ENCODE data around the gene KRTAP4-6.
"Not testable (repeated sequence)": the region's sequence is repeated elsewhere in the genome, so short reads cannot be mapped to it uniquely, and the experiment has no call there.

The KRTAP4-6 gene

GRCh38 chr17:41147531-41148204 lies 7.3 kb upstream of the KRTAP4-6 start:
- no peak for DNase-seq (ENCODE audit: low read depth)

GRCh38 chr17:41145261-41145660 lies 4.9 kb upstream of the KRTAP4-6 start:
- DNase-seq (ENCODE audit: low read depth) = no peak

GRCh38 chr17:41144846-41145245 lies 4.5 kb upstream of the KRTAP4-6 start:
- DNase-seq (ENCODE audit: low read depth) = no peak

- no peak for DNase-seq (ENCODE audit: low read depth)
Measured at GRCh38 chr17:41141361-41141760, 1.0 kb upstream of the KRTAP4-6 start.

- DNase-seq (ENCODE audit: low read depth) = not testable (repeated sequence)
Measured at GRCh38 chr17:41139865-41140264, 479 bp downstream of the KRTAP4-6 start.

- no peak for DNase-seq (ENCODE audit: low read depth)
Measured at GRCh38 chr17:41133880-41134735, 6.2 kb downstream of the KRTAP4-6 start.

GRCh38 chr17:41131979-41132378 lies 8.4 kb downstream of the KRTAP4-6 start:
- no peak for DNase-seq (ENCODE audit: low read depth)

GRCh38 chr17:41127371-41127770 lies 13.0 kb downstream of the KRTAP4-6 start:
- DNase-seq (ENCODE audit: low read depth) = no peak

GRCh38 chr17:41126412-41126811 lies 13.9 kb downstream of the KRTAP4-6 start:
- no peak for DNase-seq (ENCODE audit: low read depth)

GRCh38 chr17:41125064-41125463 lies 15.3 kb downstream of the KRTAP4-6 start:
- DNase-seq (ENCODE audit: low read depth) = no peak

GRCh38 chr17:41123991-41124371 lies 16.4 kb downstream of the KRTAP4-6 start, which contains the start of gene KRTAP4-12:
Gene KRTAP4-12, minus strand, starts transcription at chr17:41124182. Its CDS starts 60 bp downstream, at chr17:41124122.
- not testable (repeated sequence) for DNase-seq (ENCODE audit: low read depth)

GRCh38 chr17:41123292-41123990 lies 16.9 kb downstream of the KRTAP4-6 start:
- not testable (repeated sequence) for DNase-seq (ENCODE audit: low read depth)

- DNase-seq (ENCODE audit: low read depth) = no peak
Measured at GRCh38 chr17:41121742-41122141, 18.6 kb downstream of the KRTAP4-6 start.

- DNase-seq (ENCODE audit: low read depth) = not testable (repeated sequence)
Measured at GRCh38 chr17:41119696-41120690, 20.4 kb downstream of the KRTAP4-6 start.

- DNase-seq (ENCODE audit: low read depth) = no peak
Measured at GRCh38 chr17:41118721-41119120, 21.6 kb downstream of the KRTAP4-6 start.

- DNase-seq (ENCODE audit: low read depth) = not testable (repeated sequence)
Measured at GRCh38 chr17:41117846-41118386, 22.4 kb downstream of the KRTAP4-6 start, which contains the start of gene KRTAP4-11. Gene KRTAP4-11, minus strand, starts transcription at chr17:41118373. Its CDS starts 58 bp downstream, at chr17:41118315.

- no peak for DNase-seq (ENCODE audit: low read depth)
Measured at GRCh38 chr17:41116297-41116696, 24.0 kb downstream of the KRTAP4-6 start.

GRCh38 chr17:41111151-41111885 lies 29.0 kb downstream of the KRTAP4-6 start:
- DNase-seq (ENCODE audit: low read depth) = no peak

GRCh38 chr17:41108728-41109386 lies 31.5 kb downstream of the KRTAP4-6 start:
- not testable (repeated sequence) for DNase-seq (ENCODE audit: low read depth)
